AG08395 (cell line): ENCODE data around the gene MTF1.
A peak's percentile ranks its signal among the peaks of the same experiment; 100 is the strongest.

Experiments
- DNase-seq: peaks from one replicate; pipeline ENCODE4 v3.0.0; 2012; ENCODE audit warnings: mixed read lengths, low spot score

The MTF1 gene

DNA sequence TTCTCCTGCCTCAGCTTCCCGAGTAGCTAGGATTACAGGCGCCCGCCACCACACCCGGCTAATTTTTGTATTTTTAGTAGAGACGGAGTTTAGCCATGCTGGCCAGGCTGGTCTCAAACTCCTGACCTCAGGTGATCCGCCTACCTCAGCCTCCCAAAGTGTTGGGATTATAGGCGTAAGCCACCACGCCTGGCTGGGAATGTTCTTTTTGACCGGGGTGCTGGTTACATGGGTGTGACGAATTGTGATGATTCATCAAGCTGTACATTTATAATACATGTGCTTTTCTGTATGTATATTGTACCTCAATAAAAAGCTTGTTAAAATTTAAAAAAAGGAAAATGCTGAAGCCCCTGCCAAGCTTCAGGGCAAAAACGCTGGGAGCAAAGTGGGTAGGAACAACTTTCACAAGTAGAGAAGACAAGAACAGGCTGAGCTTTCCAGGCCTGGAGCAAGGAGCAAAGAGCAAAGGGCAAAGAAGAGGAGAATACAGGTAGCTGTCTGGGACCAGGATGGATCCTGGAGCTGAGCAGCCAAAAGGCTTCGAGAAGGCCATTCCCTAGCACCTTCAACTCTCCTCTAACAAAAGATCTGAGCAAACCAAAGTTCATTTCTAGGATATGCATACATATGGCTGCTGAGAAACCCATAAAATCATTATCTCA lies 30.9 kb downstream of the MTF1 start:
- no peak for DNase-seq

DNA sequence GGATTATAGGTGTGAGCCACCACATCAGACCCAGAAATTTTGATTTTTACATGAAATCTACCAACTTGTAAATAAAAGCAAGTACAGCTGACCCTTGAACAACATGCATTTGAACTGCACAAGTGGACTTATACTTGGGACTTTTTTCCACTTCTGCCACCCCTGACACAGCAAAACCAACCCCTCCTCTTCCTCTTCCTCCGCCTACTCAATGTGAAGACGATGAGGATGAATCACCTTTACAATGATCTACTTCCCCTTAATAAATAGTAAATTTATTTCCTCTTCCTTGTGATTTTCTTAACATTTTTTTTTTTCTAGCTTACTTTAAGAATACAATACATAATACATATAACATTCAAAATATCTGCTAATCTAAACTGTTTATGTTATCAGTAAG lies 33.9 kb downstream of the MTF1 start:
- no peak for DNase-seq

DNA sequence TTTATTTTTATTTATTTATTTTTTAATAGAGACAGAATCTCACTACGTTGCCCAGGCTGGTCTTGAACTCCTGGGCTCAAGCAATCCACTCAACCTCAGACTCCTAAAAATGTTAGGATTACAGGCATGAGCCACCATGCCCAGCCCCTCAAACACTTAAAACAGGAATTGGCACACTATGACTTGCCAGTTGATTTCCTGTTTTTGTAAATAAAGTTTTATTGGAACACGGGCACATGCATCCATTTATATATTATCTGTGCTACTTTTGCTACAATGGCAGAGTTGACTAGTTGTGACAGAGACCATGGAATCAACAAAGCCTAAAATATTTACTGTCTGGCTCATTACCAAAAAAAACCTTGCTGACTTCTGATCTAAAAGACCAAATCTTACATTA lies 35.4 kb downstream of the MTF1 start:
- no peak for DNase-seq

DNA sequence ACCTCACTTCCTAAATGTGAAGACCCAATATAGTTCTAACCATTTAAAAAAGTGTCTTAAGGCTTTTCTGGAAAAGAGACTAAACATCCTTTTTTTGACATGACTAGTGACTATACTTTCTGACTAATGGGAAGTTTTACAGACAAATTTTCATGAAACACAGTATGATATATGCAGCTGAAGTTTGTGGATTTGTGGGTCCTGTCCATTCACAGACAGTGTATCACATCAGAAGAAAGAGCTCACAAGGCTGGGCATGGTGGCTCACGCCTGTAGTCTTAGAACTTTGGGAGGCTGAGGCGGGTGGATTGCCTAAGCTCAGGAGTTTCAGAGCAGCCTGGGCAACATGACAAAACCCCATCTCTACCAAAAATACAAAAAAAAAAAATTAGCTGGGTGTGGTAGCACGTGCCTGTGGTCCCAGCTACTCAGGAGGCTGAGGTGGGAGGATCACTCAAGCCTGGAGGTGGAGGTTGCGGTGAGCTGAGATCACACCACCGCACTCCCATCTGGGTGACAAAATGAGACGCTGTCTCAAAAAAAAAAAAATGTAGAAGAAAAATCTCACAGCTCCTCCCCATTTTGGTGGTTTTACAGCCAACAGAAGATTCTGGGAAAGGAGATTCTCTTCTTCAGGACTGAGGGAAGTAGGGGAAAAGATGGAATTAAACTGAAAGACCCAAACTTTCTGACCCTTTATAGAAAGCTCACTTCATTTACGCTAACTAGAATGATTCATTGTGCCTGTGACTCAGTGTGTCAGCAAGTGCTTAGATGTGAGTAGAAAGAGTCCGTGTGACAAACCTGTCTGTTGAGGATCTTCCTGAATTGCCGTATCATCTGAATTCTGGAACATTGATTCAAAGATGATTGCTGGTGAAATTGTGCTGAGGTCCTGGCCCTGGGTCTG lies 36.2 kb downstream of the MTF1 start:
- DNase-seq: no peak

DNA sequence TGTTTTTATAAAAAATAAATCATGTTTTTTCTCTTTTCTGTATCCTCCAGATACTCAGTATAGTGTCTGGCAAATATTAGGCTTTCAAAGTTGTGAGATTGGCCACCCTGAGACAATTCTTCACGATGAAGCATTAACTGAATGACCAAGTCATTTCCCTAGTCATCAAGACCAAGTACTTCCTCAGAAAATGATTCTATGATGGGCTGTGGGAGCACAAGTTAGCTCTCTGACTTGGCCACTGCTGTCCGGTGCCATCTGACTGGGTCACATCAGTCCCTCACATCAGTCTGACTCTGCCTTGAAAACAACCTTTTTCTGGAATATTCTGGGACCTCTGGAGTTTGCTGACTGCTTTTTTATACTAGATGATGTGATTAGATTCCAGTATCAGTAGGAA lies 37.9 kb downstream of the MTF1 start:
- DNase-seq: no peak

DNA sequence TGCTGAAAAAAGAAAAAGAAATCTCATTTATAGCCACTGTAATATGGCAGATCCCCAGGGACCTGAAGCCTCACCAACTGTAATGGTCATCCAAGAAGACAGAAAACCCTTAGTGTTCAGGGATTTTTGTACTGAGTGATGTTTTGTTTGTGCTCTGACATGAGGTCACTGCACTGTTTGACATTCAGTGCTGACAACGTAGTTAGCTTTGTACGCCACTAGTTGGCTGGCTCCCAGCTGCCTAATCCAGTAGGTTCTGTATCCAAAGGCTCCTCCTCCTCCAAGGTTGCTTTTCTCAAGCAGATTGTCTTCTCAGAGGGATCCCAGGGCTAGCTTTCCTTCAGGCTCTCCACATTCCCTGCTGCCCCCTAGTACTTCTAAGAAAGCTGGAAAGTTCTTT lies 41.9 kb downstream of the MTF1 start:
- no peak for DNase-seq

DNA sequence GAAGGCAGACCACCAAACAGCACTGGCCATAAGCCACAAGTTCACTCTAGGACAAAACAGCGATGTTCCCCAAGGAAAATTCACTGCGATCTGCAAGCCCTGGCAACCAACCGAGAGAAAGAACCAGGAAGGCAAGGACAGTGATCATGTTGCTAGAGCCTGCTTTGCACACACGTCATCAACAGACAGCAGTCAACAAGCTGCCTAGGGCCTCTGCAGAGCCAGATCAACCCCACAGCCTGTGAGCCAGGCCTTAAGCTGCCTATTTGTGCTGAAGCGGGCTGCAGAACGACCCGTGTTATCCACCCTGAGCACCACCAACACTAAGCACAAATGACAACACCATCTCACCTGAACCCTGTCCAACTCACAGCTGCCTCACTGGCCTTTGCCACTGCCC lies 45.1 kb downstream of the MTF1 start:
- DNase-seq: no peak

DNA sequence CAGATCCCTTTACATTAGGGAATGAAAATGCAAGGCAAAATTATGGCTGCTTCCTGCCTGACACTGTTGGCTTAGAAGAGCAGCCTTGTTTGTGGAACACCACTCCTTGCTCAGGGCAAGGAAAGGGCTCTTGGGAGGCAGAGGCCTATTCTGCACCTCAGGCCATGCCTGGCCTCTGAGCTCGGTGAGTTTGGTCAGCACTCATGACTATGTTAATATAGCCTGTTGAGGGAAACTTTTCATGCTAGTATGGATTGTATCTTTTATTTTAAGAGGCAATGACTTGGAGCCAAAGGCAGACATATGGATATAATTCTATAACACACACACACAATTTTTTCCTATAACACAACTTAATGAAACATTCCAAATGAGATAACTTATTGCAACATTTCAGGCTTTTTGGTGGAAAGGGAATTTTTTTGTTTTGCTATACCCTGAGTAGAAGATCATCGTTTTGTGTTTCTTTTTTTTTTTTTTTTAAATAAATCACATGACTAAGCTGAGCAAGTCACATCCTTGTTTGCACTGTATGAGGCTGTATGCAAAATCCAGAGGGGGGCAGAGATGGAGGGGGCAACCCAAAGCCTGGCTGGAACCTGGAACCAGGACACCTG lies 45.8 kb downstream of the MTF1 start:
- no peak for DNase-seq

DNA sequence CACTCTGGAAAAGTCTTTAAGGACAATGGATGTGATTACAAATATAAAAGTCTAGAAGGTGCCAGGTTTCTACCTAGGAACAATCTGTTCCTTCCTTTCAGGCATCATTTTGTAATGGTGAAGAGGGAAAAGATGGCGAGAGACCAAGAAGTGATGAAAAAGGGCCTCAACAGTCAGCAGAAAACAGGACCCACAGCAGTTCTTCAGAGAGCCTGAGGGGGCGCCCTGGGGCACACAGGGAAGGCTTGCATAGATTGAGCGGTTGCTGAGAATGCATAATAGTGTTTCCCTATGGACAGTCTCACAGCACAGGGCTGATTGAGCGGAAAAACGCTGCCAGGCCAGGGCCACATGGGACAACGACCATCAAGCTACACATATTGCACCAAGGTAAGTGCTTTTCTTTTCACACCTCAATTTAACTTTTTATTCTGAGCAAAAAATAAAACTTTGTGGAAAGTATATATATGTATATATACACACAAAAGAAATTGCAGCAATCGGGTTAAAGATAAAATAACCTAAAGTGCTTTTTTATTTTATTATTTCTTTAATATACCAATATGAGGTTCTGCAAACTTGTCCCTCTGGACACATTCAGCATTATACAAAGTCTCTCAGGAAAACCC lies 48.3 kb downstream of the MTF1 start:
- DNase-seq: peak; percentile 73

DNA sequence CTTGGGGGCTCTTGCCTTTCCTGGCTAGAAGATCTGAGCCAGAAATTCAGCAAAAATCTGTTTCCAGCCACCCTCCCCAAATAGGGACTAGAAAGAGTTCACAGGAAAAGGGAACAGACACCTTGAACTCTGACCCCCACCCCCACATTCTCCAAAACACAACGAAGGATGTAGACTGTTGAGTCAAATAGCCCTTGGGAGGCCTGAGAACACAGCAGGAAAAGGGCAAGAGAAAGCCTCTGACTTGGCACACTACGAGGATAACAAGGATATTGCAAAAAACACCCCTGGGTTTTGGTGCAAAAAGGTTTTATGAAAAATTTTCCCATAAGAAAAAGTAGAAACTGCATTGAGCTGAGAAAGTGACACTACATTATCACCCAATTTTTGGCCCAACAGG lies 49.5 kb downstream of the MTF1 start:
- no peak for DNase-seq

DNA sequence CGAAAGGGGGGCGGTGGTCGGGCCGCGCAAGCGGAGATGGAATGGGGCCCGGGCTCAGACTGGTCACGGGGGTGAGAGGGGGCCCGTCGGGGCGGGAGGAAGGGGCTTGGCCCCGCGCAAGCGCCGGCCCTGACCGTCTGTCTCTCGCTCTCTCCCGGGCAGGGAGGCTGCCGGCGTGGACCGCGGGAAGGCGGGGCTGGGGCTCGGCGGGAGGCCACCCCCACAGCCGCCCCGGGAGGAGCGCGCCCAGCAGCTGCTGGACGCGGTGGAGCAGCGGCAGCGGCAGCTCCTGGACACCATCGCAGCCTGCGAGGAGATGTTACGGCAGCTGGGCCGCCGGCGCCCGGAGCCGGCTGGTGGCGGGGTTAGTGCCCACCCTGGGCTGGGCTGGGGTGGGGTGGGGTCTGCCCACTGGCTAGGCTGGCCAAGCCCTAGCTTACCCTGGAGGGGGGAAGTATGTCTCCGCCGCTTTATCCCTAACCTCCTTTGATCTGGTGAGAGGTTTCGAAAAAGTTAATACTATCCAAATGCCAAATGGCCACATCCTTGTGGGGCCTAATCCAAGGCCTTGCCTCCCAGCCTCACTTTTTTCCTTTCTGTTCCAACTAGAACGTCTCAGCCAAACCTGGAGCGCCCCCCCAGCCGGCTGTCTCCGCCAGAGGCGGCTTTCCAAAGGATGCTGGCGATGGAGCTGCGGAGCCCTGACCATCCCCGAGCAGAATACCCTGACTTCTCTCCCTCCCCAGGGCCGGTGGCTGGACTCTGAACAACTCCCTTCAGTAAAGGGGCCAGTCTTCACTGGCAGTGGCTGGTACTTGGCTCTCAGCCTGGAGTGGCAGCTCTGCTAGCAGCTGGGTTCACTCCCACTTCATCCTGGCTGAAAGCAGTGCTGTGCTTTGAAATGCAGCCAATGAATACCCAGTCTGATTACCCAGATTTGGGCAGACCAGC lies 50.7 kb downstream of the MTF1 start:
- peak; percentile 95 for DNase-seq

DNA sequence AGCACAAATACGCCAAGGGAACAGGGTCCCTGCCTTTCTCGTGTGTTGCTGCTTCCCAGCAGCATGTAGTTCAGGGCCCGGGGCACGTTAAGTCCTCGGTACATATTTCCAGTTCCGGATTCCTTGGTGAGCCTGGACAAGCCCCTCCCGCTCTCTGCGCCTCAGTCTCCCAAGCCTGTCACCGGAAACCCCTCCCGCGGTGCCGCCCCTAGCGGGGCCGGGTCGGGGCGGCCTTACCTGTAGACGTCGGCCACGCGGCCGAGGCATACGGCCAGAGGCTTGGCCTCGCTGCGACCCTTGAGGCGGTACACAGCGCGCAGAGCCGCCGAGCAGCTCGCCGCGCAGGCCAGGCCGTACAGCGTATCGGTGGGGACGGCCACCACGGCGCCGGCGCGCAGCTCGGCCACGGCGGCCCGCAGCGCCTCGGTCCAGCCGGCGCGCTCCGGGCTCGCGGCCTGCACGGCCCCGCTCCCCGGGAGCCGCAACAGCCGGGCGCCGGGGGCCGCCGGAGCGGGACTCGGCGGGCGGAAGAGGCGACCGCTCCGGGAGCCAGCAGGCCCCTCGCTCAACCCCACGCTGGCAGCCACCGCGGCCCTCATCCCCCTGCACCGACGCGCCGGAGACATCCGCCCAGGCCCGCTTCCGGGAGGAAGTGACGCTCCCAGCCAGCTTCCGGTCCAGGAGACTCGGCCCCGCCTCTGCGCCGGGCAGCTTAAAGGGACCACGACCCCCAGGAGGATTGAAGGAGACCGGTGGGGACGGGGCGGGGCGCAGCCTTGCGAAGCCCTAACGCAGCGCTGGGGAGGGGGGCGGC lies 51.6 kb downstream of the MTF1 start, which contains the start of the genes C1orf122 and YRDC:
Gene C1orf122, plus strand, starts transcription at position 236 of the 814 bp plus-strand sequence. CDS start 615 bp downstream, outside the sequence.
Gene YRDC, minus strand, starts transcription at position 654 of the 814 bp plus-strand sequence. Its CDS starts 28 bp downstream, at position 626.
- DNase-seq: peak; percentile 98

DNA sequence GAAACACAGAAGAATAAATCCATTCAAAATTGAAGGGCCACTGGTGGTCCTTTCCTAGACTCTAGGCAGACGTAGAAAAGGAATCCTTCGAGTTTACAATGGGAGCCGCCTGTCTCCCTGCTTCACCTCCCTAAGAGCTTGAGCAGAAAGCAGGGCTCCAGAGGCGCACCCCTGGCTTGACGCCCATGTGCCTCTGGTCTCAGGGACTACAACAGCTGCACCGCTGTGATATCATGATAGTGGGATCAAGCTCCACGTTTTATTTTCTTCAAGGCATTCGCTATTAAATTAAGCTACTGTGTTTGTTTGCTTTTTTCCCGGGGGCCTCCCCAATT lies 52.2 kb downstream of the MTF1 start:
- no peak for DNase-seq

DNA sequence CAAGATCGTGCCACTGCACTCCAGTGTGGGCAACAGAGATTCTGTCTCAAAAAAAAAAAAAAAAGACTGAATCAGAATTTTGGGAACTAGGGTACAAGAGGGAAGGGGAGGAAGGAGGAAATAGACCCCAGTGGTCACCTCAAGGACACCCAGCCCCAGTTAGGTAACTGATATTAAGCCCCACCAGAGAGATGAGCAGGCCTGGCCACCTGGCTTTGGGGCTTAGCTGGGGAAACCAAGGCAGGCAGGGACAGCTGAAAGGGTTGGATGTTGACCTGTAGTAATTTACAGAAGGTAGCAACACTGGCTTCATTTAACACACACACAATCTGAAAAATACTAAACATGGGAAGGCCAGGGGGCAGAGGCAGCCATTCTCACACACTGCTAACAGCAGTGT lies 57.0 kb downstream of the MTF1 start:
- no peak for DNase-seq

DNA sequence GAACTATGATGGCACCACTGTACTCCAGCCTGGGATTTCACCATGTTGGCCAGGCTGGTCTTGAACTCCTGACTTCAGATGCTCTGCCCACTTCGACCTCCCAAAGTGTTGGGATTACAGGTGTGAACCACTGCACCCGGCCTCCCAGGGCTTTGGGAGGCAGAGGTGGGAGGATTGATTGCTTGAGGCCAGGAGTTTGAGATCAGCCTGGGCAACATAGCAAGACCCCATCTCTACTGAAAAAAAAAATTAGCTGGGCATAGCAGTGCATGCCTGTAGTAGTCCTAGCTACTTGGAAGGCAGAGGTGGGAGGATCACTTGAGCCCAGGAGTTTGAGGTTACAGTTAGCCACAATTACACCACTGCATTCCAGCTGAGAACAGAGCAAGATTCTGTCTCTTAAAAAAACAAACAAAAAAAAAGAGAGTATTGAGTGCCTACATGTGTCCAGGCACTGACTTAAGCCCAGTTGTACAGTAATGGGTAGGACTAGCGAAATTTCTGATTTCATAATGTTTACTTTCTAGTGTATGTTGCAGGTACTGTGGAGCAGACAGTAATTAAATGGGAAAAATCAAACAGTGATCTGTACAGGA lies 61.5 kb downstream of the MTF1 start:
- no peak for DNase-seq

DNA sequence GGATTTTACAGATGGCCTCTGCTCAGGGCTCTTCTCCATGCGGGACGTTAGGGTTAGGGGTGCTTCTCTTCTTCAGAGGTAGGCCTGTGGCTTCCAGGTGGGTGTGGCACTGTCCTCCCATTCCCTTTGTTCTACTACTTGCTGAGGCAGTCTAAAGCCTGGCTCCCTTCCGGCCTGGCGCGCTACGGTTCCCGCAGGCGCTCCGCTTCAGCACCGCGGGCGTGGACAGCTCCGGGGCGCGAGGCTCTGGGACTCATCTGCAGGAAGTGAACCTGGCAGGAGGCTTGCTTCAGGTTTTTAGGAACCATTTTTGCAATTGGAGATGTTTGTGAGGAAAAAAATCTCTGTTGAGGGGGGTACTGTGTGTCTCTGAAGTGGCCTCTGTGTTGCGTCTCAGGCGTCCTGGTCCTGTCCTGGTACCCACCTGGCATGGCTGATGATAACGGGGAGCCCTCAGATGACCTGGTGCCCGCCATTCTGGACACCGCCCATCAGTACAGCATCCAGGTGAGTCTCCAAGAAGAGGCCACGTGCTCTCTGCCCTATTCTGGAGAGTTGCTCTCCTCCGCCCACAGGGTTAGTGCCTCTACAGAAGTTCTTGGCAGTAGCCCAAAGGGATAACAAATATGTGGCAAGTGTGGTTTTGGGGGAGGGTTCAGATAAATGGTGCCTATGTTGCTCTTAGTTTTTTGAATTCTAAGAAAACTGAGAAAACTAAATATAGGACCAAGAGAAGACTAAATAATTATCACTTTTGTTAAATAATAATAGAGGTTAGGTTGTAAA lies 63.9 kb downstream of the MTF1 start:
- peak; percentile 56 for DNase-seq

DNA sequence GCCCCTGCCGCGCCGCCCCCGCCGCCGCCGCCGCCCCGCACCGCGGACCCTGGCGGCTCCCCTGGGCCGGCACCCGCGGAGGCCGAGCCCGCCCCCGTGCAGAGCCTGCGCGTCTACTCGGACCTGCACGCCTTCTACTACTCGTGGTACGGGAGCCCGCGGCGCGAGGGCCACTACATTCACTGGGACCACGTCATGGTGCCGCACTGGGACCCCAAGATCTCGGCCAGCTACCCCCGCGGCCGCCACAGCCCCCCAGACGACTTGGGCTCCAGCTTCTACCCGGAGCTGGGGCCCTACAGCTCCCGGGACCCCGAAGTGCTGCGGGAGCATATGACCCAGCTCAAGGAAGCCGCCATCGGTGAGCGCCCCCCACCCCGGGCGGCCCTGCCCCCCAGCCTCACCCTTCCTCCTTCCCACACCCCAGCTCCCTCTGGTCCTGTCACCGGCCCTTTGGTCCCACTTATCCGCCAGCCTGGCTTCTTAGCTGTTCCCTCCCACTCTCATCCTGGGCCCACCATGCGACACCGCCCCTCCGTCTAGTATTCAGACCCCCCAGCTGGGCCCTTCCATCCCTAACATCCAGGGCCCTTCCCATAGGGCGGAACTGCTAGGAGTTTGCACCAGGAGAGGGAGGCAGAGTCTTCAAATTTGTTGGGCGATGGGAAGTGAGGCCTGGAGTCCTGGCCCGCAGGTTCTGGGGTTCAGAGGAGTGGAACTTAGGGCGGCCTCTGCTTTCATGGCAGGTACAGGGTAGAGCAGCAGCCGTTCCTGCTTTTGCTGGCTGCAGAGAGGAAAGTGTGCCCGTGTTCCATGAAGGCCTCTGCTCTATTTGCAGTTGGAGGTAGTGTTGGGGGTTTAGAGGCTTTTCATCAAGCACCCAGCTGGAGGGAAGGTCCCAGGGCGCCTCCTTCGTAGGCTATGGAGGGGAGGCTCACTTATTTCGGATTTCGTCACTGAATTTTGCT lies 64.7 kb downstream of the MTF1 start:
- DNase-seq: no peak

DNA sequence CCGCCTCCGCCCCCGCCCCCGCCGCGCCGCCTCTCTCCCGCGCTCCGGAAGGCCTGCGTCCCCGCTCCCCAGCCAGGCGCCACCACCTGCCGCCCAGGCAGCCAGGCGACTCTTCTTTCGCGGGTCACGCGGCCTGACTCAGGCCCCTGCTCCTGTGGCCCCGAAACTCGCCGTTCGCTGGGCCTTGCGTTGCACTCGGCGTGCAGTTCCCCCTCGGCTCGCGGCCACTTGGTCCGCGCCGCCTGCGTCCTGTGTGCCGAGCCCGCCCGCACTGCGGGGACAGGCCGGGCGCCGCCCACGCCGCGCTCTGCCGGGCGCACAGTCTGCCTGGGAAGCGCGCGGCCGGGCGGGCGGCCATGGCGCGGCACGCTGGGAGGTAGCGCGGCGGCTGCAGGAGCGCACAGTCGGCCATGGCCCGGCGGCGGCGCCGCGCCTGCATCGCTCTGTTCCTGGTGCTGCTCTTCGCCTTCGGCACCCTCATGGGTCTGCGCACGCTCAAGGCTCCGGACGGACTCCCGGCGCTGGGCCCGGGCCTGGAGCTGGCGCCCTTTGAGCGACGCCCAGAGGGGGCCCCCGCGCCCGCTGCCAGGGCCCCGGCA lies 65.5 kb downstream of the MTF1 start, which contains the start of gene MANEAL:
Gene MANEAL, plus strand, starts transcription at position 75 of the 599 bp plus-strand sequence. Its CDS starts 336 bp downstream, at position 411.
- DNase-seq: peak; percentile 63
